ENCODE results near the gene SLC9A9. TPM values are rescaled to one million over a fixed set of nuclear protein-coding genes. Genes with fewer than 3 reads are reported as not detected.

SLC9A9 gene
- total and polyA plus RNA-seq, 9 of the 15 experiments (the other 6 are each of a cell fraction or from before 2014, with no cell fraction given) = 0.03 to 0.13 TPM; not detected in 7

- FAIRE-seq (no peak), DNase-seq (ENCODE audit: extremely low read depth in 1 of 4, low spot score in 3 of 4) (no peak), ATAC-seq (no peak)
- Histone ChIP-seq H3K27ac (ENCODE audit: extremely low read depth, low read depth, low read length) (no peak overlapping the region), H3K4me2 (ENCODE audit: insufficient read depth, low read length) (no peak overlapping the region), H3K36me3 (ENCODE audit: control insufficient read depth, insufficient read depth, low read length) (no peaks in the 10 kb centered on the region), H4K20me1 (replicated peaks; ENCODE audit: control insufficient read depth, insufficient read depth, low read length) (no peaks in the 10 kb centered on the region), H3K9me1 (ENCODE audit: control insufficient read depth, insufficient read depth, low read length) (no peaks in the 10 kb centered on the region), H3K4me1 (replicated peaks in 1 of 2; ENCODE audit: control insufficient read depth in 2 of 2, insufficient read depth in 2 of 2, low read length in 2 of 2) (no peaks in the 10 kb centered on the region), H2AFZ (ENCODE audit: low read depth, low read length) (no peak overlapping the region), H3K27me3 (ENCODE audit: control insufficient read depth in 2 of 2, insufficient read depth in 2 of 2, low read length in 2 of 2) (no peaks in the 10 kb centered on the region), H3K4me3 (no peak overlapping the region), H3K9ac (ENCODE audit: insufficient read depth in 1 of 2, low read depth in 2 of 2, low read length in 2 of 2) (no peak overlapping the region), H3K79me2 (ENCODE audit: control insufficient read depth, insufficient read depth, low read length) (no peaks in the 10 kb centered on the region), H3K9me3 (replicated peaks; ENCODE audit: control insufficient read depth, insufficient read depth, low read depth, low read length) (no peaks in the 10 kb centered on the region)
- POLR2A ChIA-PET = no interaction called here
- WGBS (ENCODE audit: insufficient coverage, low coverage, missing lambda C conversion rate) = 0% methylated on average over 2 of the region's 2 CpGs
- no TSS peak for BruUV-seq (replicated peaks)
- intact Hi-C loops (cut with micrococcal nuclease) = no loop called here
- in situ Hi-C loops (cut with MboI) = no loop called here
- no peak for TF ChIP-seq SIN3A (IDR thresholded peaks at IDR 0.05; ENCODE audit: borderline replicate concordance in 2 of 2, control insufficient read depth in 1 of 2, low read depth in 2 of 2, low read length in 2 of 2)
- TF ChIP-seq NEUROD1 (IDR thresholded peaks at IDR 0.05; ENCODE audit: borderline replicate concordance, low read depth, low read length, partially characterized antibody) = no peak
- no peak for TF ChIP-seq ELF2 (CRISPR knock-in tag; IDR thresholded peaks at IDR 0.05)
- no peak for TF ChIP-seq ZNF695 (CRISPR knock-in tag; IDR thresholded peaks at IDR 0.05)
- no peak for TF ChIP-seq FOXJ3 (CRISPR knock-in tag; IDR thresholded peaks at IDR 0.05)
- no peak for TF ChIP-seq SMAD3 (CRISPR knock-in tag; conservative IDR thresholded peaks at IDR 0.05)
- no peak for TF ChIP-seq ZZZ3 (IDR thresholded peaks at IDR 0.05)
- TF ChIP-seq NONO (IDR thresholded peaks at IDR 0.05; ENCODE audit: low read depth in 2 of 2, low read length in 1 of 2) = no peak
- no peak for TF ChIP-seq MTF1 (CRISPR knock-in tag; IDR thresholded peaks at IDR 0.05; ENCODE audit: borderline replicate concordance)
- TF ChIP-seq SREBF2 (CRISPR knock-in tag; IDR thresholded peaks at IDR 0.05) = no peak
- no peak for TF ChIP-seq GTF2A2 (tag; IDR thresholded peaks at IDR 0.05)
- TF ChIP-seq, protein P1, sequence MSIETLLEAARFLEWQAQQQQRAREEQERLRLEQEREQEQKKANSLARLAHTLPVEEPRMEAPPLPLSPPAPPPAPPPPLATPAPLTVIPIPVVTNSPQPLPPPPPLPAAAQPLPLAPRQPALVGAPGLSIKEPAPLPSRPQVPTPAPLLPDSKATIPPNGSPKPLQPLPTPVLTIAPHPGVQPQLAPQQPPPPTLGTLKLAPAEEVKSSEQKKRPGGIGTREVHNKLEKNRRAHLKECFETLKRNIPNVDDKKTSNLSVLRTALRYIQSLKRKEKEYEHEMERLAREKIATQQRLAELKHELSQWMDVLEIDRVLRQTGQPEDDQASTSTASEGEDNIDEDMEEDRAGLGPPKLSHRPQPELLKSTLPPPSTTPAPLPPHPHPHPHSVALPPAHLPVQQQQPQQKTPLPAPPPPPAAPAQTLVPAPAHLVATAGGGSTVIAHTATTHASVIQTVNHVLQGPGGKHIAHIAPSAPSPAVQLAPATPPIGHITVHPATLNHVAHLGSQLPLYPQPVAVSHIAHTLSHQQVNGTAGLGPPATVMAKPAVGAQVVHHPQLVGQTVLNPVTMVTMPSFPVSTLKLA (conservative IDR thresholded peaks at IDR 0.05) = no peak
- TF ChIP-seq, protein P2, sequence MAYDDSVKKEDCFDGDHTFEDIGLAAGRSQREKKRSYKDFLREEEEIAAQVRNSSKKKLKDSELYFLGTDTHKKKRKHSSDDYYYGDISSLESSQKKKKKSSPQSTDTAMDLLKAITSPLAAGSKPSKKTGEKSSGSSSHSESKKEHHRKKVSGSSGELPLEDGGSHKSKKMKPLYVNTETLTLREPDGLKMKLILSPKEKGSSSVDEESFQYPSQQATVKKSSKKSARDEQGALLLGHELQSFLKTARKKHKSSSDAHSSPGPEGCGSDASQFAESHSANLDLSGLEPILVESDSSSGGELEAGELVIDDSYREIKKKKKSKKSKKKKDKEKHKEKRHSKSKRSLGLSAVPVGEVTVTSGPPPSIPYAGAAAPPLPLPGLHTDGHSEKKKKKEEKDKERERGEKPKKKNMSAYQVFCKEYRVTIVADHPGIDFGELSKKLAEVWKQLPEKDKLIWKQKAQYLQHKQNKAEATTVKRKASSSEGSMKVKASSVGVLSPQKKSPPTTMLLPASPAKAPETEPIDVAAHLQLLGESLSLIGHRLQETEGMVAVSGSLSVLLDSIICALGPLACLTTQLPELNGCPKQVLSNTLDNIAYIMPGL (CRISPR knock-in tag; IDR thresholded peaks at IDR 0.05) = no peak
- no peak for TF ChIP-seq ZNF449 (CRISPR knock-in tag; IDR thresholded peaks at IDR 0.05)
- no peak for TF ChIP-seq FUS (optimal IDR thresholded peaks at IDR 0.05; ENCODE audit: low read depth, low read length)
- CTCF ChIA-PET (ENCODE audit: low intra/inter-chr PET ratio) = no interaction called here
Observed at GRCh38 chr3:143839980-143840379, 8.3 kb downstream of the SLC9A9 start.
